ENCODE measurements around the gene MARCHF9. TPM values are rescaled to one million over a fixed set of nuclear protein-coding genes. Genes with fewer than 3 reads are reported as not detected.

MARCHF9 gene
- total RNA-seq, 1 donor: 0.72 TPM

- H3K79me2 ChIP-seq (ENCODE audit: insufficient read depth, low read length): no peaks in the 10 kb centered on the region
- peaks cover 18% of the 10 kb centered on the region for H3K36me3 ChIP-seq (ENCODE audit: insufficient read depth, low read length)
- H3K4me3 ChIP-seq (ENCODE audit: insufficient read depth, low read length): no peak overlapping the region
- H3K27ac ChIP-seq (ENCODE audit: low read depth, low read length): no peak overlapping the region
- no peak overlapping the region for H2AFZ ChIP-seq (ENCODE audit: low read length)
- peaks cover 1% of the 10 kb centered on the region for H4K20me1 ChIP-seq (ENCODE audit: insufficient read depth, low read length)
- no peaks in the 10 kb centered on the region for H3K9me3 ChIP-seq (ENCODE audit: low read depth, low read length)
- peaks cover 3% of the 10 kb centered on the region for H3K4me1 ChIP-seq (ENCODE audit: insufficient read depth, low read length)
- H3K4me2 ChIP-seq (ENCODE audit: insufficient read depth, low read length): no peak overlapping the region
- no peak for DNase-seq (ENCODE audit: insufficient read length, low spot score, missing footprints)
- no peaks in the 10 kb centered on the region for H3K27me3 ChIP-seq (ENCODE audit: insufficient read depth, low read length)
- no peak for TF ChIP-seq CTCF (IDR thresholded peaks at IDR 0.05; ENCODE audit: extremely low read depth, low read depth, low read length)
These were observed 53.4 kb downstream of the MARCHF9 start for GRCh38 chr12:57808351-57808750.

GRCh38 chr12:57809425-57809824, 54.5 kb downstream of the MARCHF9 start:
- TF ChIP-seq CTCF (IDR thresholded peaks at IDR 0.05; ENCODE audit: extremely low read depth, low read depth, low read length): no peak
- Histone ChIP-seq H3K4me2 (ENCODE audit: insufficient read depth, low read length) (no peak overlapping the region), H3K4me1 (ENCODE audit: insufficient read depth, low read length) (peaks cover 8% of the 10 kb centered on the region), H4K20me1 (ENCODE audit: insufficient read depth, low read length) (peaks cover 9% of the 10 kb centered on the region), H3K79me2 (ENCODE audit: insufficient read depth, low read length) (no peaks in the 10 kb centered on the region), H3K9me3 (ENCODE audit: low read depth, low read length) (no peaks in the 10 kb centered on the region), H2AFZ (ENCODE audit: low read length) (no peak overlapping the region), H3K4me3 (ENCODE audit: insufficient read depth, low read length) (no peak overlapping the region), H3K27me3 (ENCODE audit: insufficient read depth, low read length) (no peaks in the 10 kb centered on the region), H3K36me3 (ENCODE audit: insufficient read depth, low read length) (peaks cover 18% of the 10 kb centered on the region), H3K27ac (ENCODE audit: low read depth, low read length) (no peak overlapping the region)
- no peak for DNase-seq (ENCODE audit: insufficient read length, low spot score, missing footprints)

Small RNA genes within 50 kb of the gene (small RNA-seq; reads per million reads assigned to genes)
- gene RNU6-1083P: not detected

Other genes with a start within 250 kb of the MARCHF9 start
- gene DDIT3, start 234.6 kb upstream of the MARCHF9 start, total RNA-seq: 118 and 136 TPM in 2 replicates
- 5.0 and 5.8 TPM in 2 replicates for gene MBD6, start 232.3 kb upstream of the MARCHF9 start, total RNA-seq
- gene DCTN2, start 207.9 kb upstream of the MARCHF9 start, total RNA-seq: 123 and 129 TPM in 2 replicates
- gene KIF5A, start 205.1 kb upstream of the MARCHF9 start, total RNA-seq: 0.29 and 0.36 TPM in 2 replicates
- gene PIP4K2C, start 163.9 kb upstream of the MARCHF9 start, total RNA-seq: 32.4 and 36.6 TPM in 2 replicates
- gene DTX3, start 150.3 kb upstream of the MARCHF9 start, total RNA-seq: 17.1 and 21.4 TPM in 2 replicates
- 20.6 and 23.9 TPM in 2 replicates for gene ARHGEF25, start 143.7 kb upstream of the MARCHF9 start, total RNA-seq
- 1.1 and 2.9 TPM in 2 replicates for gene B4GALNT1, start 121.9 kb upstream of the MARCHF9 start, total RNA-seq
- gene OS9, start 61.0 kb upstream of the MARCHF9 start, total RNA-seq: 152 and 211 TPM in 2 replicates
- 0.29 and 0.72 TPM in 2 replicates for gene AGAP2, start 16.4 kb upstream of the MARCHF9 start, total RNA-seq
- 37.4 and 41.6 TPM in 2 replicates for gene TSPAN31, start 10.1 kb upstream of the MARCHF9 start, total RNA-seq
- gene CDK4, start 2.8 kb upstream of the MARCHF9 start, total RNA-seq: 275 and 293 TPM in 2 replicates
- 0.29 and 0.36 TPM in 2 replicates for gene CYP27B1, start 12.0 kb downstream of the MARCHF9 start, total RNA-seq
- gene METTL1, start 17.0 kb downstream of the MARCHF9 start, total RNA-seq: 2.9 TPM in 2 replicates
- gene EEF1AKMT3, start 17.5 kb downstream of the MARCHF9 start, total RNA-seq: 8.3 and 8.8 TPM in 2 replicates
- 18.1 and 18.3 TPM in 2 replicates for gene TSFM, start 27.7 kb downstream of the MARCHF9 start, total RNA-seq
- gene AVIL, start 63.6 kb downstream of the MARCHF9 start, total RNA-seq: 5.4 and 7.1 TPM in 2 replicates
- gene CTDSP2, start 91.6 kb downstream of the MARCHF9 start, total RNA-seq: 105 and 116 TPM in 2 replicates
- 5.1 and 6.2 TPM in 2 replicates for gene ATP23, start 186.5 kb downstream of the MARCHF9 start, total RNA-seq